Neural progenitor cell (in vitro differentiated cells): ENCODE results near the gene FBXW7. TPM values are rescaled to one million over a fixed set of nuclear protein-coding genes. Genes with fewer than 3 reads are reported as not detected.
A peak's percentile ranks its signal among the peaks of the same experiment; 100 is the strongest.

ENCODE experiments used
- DNase-seq: peaks from one replicate; pipeline ENCODE4 v3.0.0-alpha.2; 2016; ENCODE audit warnings: low spot score
- H2AFZ ChIP-seq: fragments of 200-600 bp; sonication (generic); replicated peaks from 2 replicates; pipeline ENCODE4 v1.6.1; 2016; ENCODE audit warnings: antibody characterized with exemption
- H3F3A ChIP-seq: fragments of 200-600 bp; sonication (generic); 2 replicates; pipeline ENCODE4 v1.6.1; 2016; ENCODE audit warnings: antibody characterized with exemption, low read depth
- H3K27ac ChIP-seq: fragments of 200-600 bp; sonication (generic); 2 replicates; pipeline ENCODE4 v1.5.1; 2016; ENCODE audit warnings: mild to moderate bottlenecking
- H3K27me3 ChIP-seq: fragments of 200-600 bp; sonication (generic); 2 replicates; pipeline ENCODE4 v1.6.1; 2016; ENCODE audit warnings: mild to moderate bottlenecking, moderate library complexity
- H3K36me3 ChIP-seq: fragments of 200-600 bp; sonication (generic); 2 replicates; pipeline ENCODE4 v1.5.1; 2016
- H3K4me1 ChIP-seq: fragments of 200-600 bp; sonication (generic); 2 replicates; pipeline ENCODE4 v1.6.1; 2016; ENCODE audit warnings: mixed run types
- H3K4me2 ChIP-seq: fragments of 200-600 bp; sonication (generic); 2 replicates; pipeline ENCODE4 v1.6.1; 2016
- H3K4me3 ChIP-seq: fragments of 200-600 bp; sonication (generic); 2 replicates; pipeline ENCODE4 v1.5.1; 2016
- H3K79me2 ChIP-seq: fragments of 200-600 bp; sonication (generic); 2 replicates; pipeline ENCODE4 v1.6.1; 2016; ENCODE audit warnings: low read depth
- H3K9ac ChIP-seq: fragments of 200-600 bp; sonication (generic); 2 replicates; pipeline ENCODE4 v1.6.1; 2016
- H3K9me3 ChIP-seq: fragments of 200-600 bp; sonication (generic); 2 replicates; pipeline ENCODE4 v1.5.1; 2016; ENCODE audit warnings: low read depth
- H4K20me1 ChIP-seq: fragments of 200-600 bp; sonication (generic); 2 replicates; pipeline ENCODE4 v1.6.1; 2016; ENCODE audit warnings: low read depth
- H3K27ac Mint-ChIP-seq: 3 replicates; pipeline ENCODE4 v1.8.0; 2021; ENCODE audit warnings: mixed read lengths
- H3K27me3 Mint-ChIP-seq: 2 replicates; pipeline ENCODE4 v1.8.0; 2022; ENCODE audit warnings: low read depth, mild to moderate bottlenecking, inconsistent platforms, moderate library complexity, mixed read lengths; ENCODE audit not compliant: insufficient read depth
- H3K36me3 Mint-ChIP-seq: 3 replicates; pipeline ENCODE4 v1.8.0; 2021; ENCODE audit warnings: mixed read lengths
- H3K4me1 Mint-ChIP-seq: 3 replicates; pipeline ENCODE4 v1.8.0; 2021; ENCODE audit warnings: mixed read lengths
- H3K4me3 Mint-ChIP-seq: 3 replicates; pipeline ENCODE4 v1.8.0; 2021; ENCODE audit warnings: mild to moderate bottlenecking, moderate library complexity, mixed read lengths
- H3K9me3 Mint-ChIP-seq: 3 replicates; pipeline ENCODE4 v1.8.0; 2020; ENCODE audit warnings: mixed read lengths
- EZH2 ChIP-seq: fragments of 200-600 bp; sonication (generic); IDR thresholded peaks from 2 replicates; pipeline ENCODE4 v1.6.1; 2017; ENCODE audit warnings: antibody characterized with exemption, mild to moderate bottlenecking, moderate library complexity
- EZH2phosphoT487 ChIP-seq: fragments of 200-600 bp; sonication (generic); IDR thresholded peaks from 2 replicates; pipeline ENCODE4 v1.6.1; 2017; ENCODE audit warnings: antibody characterized with exemption
- total RNA-seq: library from RNA; depleted of rRNA; stranded (reverse); fragments of >200 nt; gene quantifications from 2 replicates; pipeline ENCODE4 v1.2.3, GENCODE V29; 2015; ENCODE audit warnings: low replicate concordance
- TF ChIP-seq, protein P1 (sequence below): fragments of 200-600 bp; sonication (generic); IDR thresholded peaks from 2 replicates; pipeline ENCODE4 v1.5.1; 2017; ENCODE audit warnings: antibody characterized with exemption, mild to moderate bottlenecking

FBXW7 gene
- total RNA-seq, 1 donor from 2014 or later = 43.9 TPM

DNA sequence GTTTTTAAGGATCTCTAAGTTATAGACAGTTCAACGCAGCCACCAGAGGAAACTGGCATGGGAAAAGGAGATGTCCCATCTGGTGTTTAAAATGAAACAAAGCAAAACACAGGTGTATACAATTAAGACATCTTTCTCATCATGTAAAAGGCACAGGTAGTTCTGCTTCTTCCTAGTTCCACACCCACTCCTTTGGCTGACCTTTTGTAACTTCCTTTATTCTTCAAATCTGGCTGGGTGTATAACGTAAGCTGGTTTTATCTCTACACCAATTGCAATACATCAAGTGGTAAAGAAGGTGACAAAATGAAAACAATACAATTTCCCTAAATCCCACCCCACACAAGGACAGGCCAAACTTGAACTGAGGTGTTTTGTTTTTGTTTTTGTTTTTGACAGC lies 27.3 kb upstream of the FBXW7 start:
- no peak overlapping the region for H3K27ac Mint-ChIP-seq
- H3K36me3 ChIP-seq = no peaks in the 10 kb centered on the region
- no peak for DNase-seq
- TF ChIP-seq EZH2 (no peak), EZH2phosphoT487 (no peak)
- TF ChIP-seq, protein P1, sequence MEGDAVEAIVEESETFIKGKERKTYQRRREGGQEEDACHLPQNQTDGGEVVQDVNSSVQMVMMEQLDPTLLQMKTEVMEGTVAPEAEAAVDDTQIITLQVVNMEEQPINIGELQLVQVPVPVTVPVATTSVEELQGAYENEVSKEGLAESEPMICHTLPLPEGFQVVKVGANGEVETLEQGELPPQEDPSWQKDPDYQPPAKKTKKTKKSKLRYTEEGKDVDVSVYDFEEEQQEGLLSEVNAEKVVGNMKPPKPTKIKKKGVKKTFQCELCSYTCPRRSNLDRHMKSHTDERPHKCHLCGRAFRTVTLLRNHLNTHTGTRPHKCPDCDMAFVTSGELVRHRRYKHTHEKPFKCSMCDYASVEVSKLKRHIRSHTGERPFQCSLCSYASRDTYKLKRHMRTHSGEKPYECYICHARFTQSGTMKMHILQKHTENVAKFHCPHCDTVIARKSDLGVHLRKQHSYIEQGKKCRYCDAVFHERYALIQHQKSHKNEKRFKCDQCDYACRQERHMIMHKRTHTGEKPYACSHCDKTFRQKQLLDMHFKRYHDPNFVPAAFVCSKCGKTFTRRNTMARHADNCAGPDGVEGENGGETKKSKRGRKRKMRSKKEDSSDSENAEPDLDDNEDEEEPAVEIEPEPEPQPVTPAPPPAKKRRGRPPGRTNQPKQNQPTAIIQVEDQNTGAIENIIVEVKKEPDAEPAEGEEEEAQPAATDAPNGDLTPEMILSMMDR = no peak
- no peaks in the 10 kb centered on the region for H3K9me3 Mint-ChIP-seq
- H3K4me1 ChIP-seq = no peaks in the 10 kb centered on the region
- H3F3A ChIP-seq = no peaks in the 10 kb centered on the region
- H3K4me1 Mint-ChIP-seq = no peaks in the 10 kb centered on the region
- H3K79me2 ChIP-seq = no peaks in the 10 kb centered on the region
- H3K27me3 ChIP-seq = no peaks in the 10 kb centered on the region
- no peak overlapping the region for H2AFZ ChIP-seq
- H3K4me2 ChIP-seq = no peak overlapping the region
- H3K4me3 Mint-ChIP-seq = no peak overlapping the region
- H3K36me3 Mint-ChIP-seq = no peaks in the 10 kb centered on the region
- no peaks in the 10 kb centered on the region for H3K27me3 Mint-ChIP-seq
- H3K27ac ChIP-seq = no peak overlapping the region
- no peaks in the 10 kb centered on the region for H4K20me1 ChIP-seq
- no peak overlapping the region for H3K9ac ChIP-seq
- H3K4me3 ChIP-seq = no peak overlapping the region
- no peaks in the 10 kb centered on the region for H3K9me3 ChIP-seq

DNA sequence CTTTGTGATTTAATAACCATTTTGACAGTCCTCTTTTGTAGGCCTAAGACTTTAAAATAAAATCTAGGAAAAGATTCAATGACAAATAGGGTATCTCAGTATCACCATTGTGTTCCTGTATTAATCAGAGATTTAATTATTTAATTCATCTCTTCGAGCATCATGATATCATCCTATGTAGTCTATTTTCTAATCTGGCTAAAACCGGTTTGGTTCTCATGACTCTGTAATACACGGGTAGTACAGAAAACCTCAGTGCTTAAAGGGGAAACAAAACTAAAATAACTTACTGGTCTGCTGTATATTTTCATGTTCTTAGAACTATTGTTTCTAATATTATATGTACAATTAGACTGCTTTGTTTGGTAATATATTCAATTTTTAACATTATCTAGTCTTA lies 23.7 kb upstream of the FBXW7 start:
- H3K4me3 ChIP-seq = no peak overlapping the region
- H3K4me3 Mint-ChIP-seq = no peak overlapping the region
- H3K4me2 ChIP-seq = no peak overlapping the region
- H4K20me1 ChIP-seq = no peaks in the 10 kb centered on the region
- H2AFZ ChIP-seq = no peak overlapping the region
- H3K27me3 ChIP-seq = no peaks in the 10 kb centered on the region
- no peaks in the 10 kb centered on the region for H3K27me3 Mint-ChIP-seq
- no peaks in the 10 kb centered on the region for H3K79me2 ChIP-seq
- H3K36me3 Mint-ChIP-seq = no peaks in the 10 kb centered on the region
- TF ChIP-seq EZH2 = no peak
- TF ChIP-seq EZH2phosphoT487 = no peak
- TF ChIP-seq, protein P1 = no peak
- no peaks in the 10 kb centered on the region for H3K4me1 ChIP-seq
- H3K27ac Mint-ChIP-seq = no peak overlapping the region
- DNase-seq = no peak
- no peak overlapping the region for H3K9ac ChIP-seq
- H3K27ac ChIP-seq = no peak overlapping the region
- H3K9me3 ChIP-seq = no peaks in the 10 kb centered on the region
- no peaks in the 10 kb centered on the region for H3K4me1 Mint-ChIP-seq
- no peaks in the 10 kb centered on the region for H3K36me3 ChIP-seq
- H3K9me3 Mint-ChIP-seq = no peaks in the 10 kb centered on the region
- H3F3A ChIP-seq = no peaks in the 10 kb centered on the region

GRCh38 chr4:152558396-152558795 lies 22.5 kb upstream of the FBXW7 start:
- Histone ChIP-seq H3K27me3 (no peaks in the 10 kb centered on the region), H3K4me1 (no peaks in the 10 kb centered on the region), H3K36me3 (no peaks in the 10 kb centered on the region), H3K9ac (no peak overlapping the region), H2AFZ (peak overlapping the region; percentile 21), H3K9me3 (no peaks in the 10 kb centered on the region), H3K27ac (no peak overlapping the region), H3K79me2 (no peaks in the 10 kb centered on the region), H3K4me2 (no peak overlapping the region), H3K4me3 (no peak overlapping the region), H4K20me1 (no peaks in the 10 kb centered on the region), H3F3A (no peaks in the 10 kb centered on the region)
- no peak for TF ChIP-seq EZH2
- TF ChIP-seq, protein P1 = no peak
- H3K4me1 Mint-ChIP-seq = no peaks in the 10 kb centered on the region
- H3K27me3 Mint-ChIP-seq = no peaks in the 10 kb centered on the region
- no peak overlapping the region for H3K4me3 Mint-ChIP-seq
- no peak overlapping the region for H3K27ac Mint-ChIP-seq
- no peaks in the 10 kb centered on the region for H3K36me3 Mint-ChIP-seq
- no peaks in the 10 kb centered on the region for H3K9me3 Mint-ChIP-seq
- DNase-seq = no peak

- no peaks in the 10 kb centered on the region for H3K4me1 ChIP-seq
- no peaks in the 10 kb centered on the region for H3K36me3 Mint-ChIP-seq
- H3K27ac Mint-ChIP-seq = no peak overlapping the region
- no peaks in the 10 kb centered on the region for H3K9me3 ChIP-seq
- no peak for DNase-seq
- no peak overlapping the region for H3K27ac ChIP-seq
- H3K27me3 Mint-ChIP-seq = no peaks in the 10 kb centered on the region
- H3K36me3 ChIP-seq = no peaks in the 10 kb centered on the region
- no peaks in the 10 kb centered on the region for H3K79me2 ChIP-seq
- no peaks in the 10 kb centered on the region for H4K20me1 ChIP-seq
- no peak for TF ChIP-seq EZH2
- TF ChIP-seq EZH2phosphoT487 = no peak
- TF ChIP-seq, protein P1 = no peak
- H2AFZ ChIP-seq = no peak overlapping the region
- no peak overlapping the region for H3K4me3 Mint-ChIP-seq
- H3K9me3 Mint-ChIP-seq = no peaks in the 10 kb centered on the region
- no peaks in the 10 kb centered on the region for H3K4me1 Mint-ChIP-seq
- no peaks in the 10 kb centered on the region for H3F3A ChIP-seq
- H3K9ac ChIP-seq = no peak overlapping the region
- no peak overlapping the region for H3K4me2 ChIP-seq
- H3K27me3 ChIP-seq = no peaks in the 10 kb centered on the region
- no peak overlapping the region for H3K4me3 ChIP-seq
These were observed 20.9 kb upstream of the FBXW7 start for GRCh38 chr4:152556834-152557233.
